Measurements from ENCODE around the gene WBP1L.

The WBP1L gene

DNA sequence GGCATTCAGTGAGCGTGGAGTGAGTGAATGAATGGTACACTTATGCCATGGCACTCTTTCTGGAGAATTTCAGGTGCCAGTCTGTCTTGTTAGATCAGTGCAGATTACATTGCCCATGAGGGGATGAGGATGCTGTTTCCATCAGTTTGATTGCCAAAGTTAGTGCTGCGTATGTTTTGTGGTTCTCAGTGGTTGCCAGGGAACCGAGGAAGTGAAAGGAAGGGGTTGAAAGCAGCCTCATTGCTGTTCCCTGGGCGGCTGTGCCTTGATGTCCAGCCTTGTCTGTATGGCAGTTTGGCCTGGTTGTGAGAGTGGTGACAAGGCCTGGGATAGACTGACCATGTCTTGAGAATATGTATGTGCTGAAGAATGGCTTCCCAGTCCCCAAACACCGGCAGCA lies 30.2 kb downstream of the WBP1L start:
- no peak for DNase-seq (ENCODE audit: insufficient read length, low spot score)
- no peak for FAIRE-seq
- TF ChIP-seq POLR2A (IDR thresholded peaks at IDR 0.05; ENCODE audit: low read depth, low read length) = no peak

DNA sequence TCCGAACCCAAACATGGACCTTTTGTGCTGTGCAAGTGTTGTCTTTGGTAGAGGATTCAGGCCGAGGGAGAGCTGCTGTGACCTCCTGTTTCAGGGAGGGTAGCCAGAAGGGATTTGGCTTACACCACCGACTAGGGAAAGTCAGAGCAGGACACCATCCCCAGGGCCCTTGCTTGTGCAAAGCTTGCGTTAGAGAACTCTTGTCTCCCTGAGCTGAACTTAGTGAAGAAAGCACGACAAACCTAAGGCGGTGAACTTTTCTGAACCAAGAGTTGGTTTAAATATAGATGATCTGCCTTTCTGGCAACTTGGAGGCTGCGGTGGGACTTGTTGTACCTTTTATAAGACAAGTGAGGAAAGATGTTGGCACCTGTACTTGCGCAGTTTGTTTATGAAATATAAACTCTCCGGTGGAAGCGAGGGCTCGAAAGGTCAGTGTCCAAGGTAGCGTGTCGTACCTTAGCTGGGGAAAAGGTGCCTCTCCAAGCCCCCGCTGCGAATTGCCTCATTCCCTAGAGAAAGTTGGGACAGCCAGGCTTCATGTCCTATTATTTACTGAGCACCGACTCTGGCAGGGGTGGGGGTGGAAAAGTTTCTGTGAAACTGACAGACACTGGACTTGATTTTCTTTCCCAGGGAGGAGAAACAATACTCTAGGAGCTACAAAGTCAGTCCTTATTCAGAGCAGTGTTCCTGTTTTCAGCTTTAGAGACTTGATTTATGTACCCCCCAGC lies 31.6 kb downstream of the WBP1L start:
- no peak for DNase-seq (ENCODE audit: insufficient read length, low spot score)
- no peak for FAIRE-seq
- no peak for TF ChIP-seq POLR2A (IDR thresholded peaks at IDR 0.05; ENCODE audit: low read depth, low read length)

- 0 out of 2 replicates have a peak, but pooled peaks have one; percentile 18 for TF ChIP-seq POLR2A (IDR thresholded peaks at IDR 0.05; ENCODE audit: low read depth, low read length)
- DNase-seq (ENCODE audit: insufficient read length, low spot score) (no peak), FAIRE-seq (no peak)
Observed at GRCh38 chr10:102775935-102776669, 32.4 kb downstream of the WBP1L start.

DNA sequence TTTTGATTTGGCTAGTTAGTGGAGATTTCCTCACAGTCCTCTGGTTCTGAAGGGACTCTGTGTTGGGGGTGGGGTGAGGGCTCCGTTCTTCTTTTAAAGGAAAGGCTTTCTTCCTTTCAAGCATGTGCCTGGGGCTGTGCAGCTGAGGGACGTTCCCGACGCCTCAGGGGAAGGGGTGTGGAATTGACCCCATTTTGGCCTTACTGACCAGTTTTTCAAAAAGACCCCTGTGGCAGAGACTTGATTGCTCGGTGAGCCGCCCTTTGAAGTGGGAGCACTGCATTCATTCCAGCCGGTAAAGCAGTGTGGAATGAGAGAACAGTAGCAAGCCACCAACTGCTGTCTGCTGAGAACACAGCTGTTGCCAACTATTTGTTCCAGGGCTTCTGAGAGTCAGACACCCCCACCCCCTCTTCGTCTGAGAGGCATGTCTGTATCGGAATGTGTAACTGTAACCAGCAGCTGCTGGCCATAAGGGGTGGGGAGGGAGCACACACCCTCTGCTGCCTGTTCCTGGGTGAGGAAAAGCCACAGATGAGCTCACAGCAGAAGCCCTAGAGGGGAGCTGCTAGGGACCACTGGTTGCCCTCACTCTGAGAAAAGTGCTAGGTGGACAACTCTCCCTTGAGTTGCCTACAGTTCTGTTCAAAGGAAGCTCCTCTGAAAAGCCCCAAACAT lies 33.2 kb downstream of the WBP1L start:
- DNase-seq (ENCODE audit: insufficient read length, low spot score) (peak; percentile 15), FAIRE-seq (no peak)
- TF ChIP-seq POLR2A (IDR thresholded peaks at IDR 0.05; ENCODE audit: low read depth, low read length) = no peak

DNA sequence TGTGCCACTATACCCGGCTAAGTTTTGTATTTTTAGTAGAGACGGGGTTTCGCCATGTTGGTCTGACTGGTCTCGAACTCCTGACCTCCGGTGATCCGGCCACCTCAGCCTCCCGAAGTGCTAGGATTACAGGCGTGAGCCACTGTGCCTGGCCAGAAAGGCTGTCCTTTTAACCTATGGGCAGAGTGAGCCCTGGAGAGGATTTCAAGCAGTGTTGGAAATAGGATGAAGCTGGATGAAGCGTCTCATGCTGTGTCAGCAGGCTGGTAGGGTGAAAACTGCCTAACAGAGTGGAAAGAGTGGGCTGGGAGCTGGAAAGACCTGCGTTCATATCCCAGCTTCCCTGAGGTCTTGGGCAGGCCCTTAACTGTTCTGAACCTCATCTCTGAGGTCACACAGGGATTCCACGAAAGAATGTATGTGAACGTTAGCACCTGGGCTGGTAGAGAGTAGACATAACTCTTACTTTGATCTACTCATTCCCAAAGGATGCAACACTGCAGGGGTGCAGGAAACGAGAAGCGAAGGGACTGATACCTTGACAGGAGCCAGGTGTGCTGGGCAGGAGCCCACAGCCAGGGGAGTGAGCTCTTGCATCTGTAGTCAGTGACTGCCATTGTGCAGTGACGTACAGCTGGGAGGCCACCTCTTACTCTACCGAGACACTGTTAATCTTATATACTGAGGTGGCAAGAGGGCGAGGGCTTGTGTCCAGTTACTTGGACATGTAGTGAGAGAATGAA lies 34.1 kb downstream of the WBP1L start:
- FAIRE-seq = no peak
- no peak for TF ChIP-seq POLR2A (IDR thresholded peaks at IDR 0.05; ENCODE audit: low read depth, low read length)
- DNase-seq (ENCODE audit: insufficient read length, low spot score) = no peak

DNA sequence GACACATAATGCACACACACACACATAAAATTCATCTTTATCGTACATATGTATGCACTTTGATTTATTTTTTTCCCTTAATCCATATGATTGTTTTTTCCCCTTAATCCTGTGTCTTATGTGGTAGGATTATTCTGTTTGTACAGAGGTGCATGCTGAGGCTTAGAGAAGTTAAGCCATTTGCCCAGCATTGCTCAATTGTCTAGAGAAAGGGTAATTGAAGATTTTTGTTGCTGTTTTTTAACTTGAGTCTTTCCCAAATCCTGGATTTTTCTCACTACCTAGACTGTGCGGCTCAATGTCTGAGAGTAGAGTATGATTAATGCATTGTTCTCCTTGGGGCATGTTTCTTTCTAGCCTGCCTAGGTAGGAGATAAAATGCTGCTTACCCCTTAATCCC lies 35.0 kb downstream of the WBP1L start:
- TF ChIP-seq POLR2A (IDR thresholded peaks at IDR 0.05; ENCODE audit: low read depth, low read length) = no peak
- FAIRE-seq (no peak), DNase-seq (ENCODE audit: insufficient read length, low spot score) (no peak)

DNA sequence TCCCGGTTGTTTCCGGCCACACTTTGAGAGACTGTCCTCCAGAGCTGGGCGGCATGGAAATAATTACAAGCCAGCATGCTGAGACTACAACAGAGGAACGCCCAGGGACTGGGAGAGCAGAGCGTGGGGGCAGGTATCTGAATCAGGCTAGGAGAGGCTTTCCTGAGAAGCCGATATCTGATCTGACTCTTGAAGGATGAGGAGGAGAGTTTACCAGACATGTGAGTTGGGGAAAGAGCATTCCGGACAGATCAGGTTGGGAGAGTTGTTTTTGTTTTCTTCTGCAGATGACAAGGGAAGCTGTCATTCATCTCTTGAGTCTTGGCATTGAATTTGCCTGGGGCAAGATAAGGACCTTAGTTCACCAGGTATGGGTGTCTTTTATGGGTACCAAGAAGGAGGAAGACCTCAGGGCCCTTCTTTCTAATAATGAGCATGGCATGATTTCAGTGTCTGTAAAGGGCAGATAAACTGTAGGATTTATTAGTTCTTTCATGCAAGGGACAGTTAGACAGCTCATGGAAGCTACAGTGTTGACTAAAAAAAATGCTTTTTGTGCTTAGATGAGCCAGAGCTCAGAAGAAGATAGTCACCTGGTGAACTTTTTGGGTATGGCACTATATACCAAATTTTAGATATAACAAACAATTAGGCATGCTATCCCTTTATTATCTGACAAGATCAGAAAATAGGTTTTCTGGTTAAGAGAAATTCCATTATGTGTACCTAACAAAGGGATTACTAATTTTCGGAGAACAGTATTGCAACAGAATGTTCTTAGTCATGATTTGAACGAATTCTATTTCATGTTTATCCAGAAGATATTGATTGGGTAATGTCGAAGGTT lies 36.2 kb downstream of the WBP1L start:
- FAIRE-seq = no peak
- TF ChIP-seq POLR2A (IDR thresholded peaks at IDR 0.05; ENCODE audit: low read depth, low read length) = no peak
- peak; percentile 21 for DNase-seq (ENCODE audit: insufficient read length, low spot score)

DNA sequence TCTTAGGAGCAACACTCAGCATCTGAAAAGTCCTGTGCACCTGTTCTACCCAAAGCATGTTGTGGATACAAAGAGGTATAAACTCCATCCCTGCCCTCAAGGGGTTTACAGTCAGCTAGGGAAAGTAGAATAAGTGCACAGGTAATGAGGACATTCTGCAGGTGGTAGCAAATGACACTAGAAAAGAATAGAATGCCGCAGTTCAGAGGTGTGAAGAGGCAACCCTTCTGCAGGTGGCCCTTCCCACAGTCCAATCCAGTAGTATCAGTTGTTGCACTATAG lies 36.7 kb downstream of the WBP1L start:
- no peak for FAIRE-seq
- TF ChIP-seq POLR2A (IDR thresholded peaks at IDR 0.05; ENCODE audit: low read depth, low read length) = no peak
- no peak for DNase-seq (ENCODE audit: insufficient read length, low spot score)

DNA sequence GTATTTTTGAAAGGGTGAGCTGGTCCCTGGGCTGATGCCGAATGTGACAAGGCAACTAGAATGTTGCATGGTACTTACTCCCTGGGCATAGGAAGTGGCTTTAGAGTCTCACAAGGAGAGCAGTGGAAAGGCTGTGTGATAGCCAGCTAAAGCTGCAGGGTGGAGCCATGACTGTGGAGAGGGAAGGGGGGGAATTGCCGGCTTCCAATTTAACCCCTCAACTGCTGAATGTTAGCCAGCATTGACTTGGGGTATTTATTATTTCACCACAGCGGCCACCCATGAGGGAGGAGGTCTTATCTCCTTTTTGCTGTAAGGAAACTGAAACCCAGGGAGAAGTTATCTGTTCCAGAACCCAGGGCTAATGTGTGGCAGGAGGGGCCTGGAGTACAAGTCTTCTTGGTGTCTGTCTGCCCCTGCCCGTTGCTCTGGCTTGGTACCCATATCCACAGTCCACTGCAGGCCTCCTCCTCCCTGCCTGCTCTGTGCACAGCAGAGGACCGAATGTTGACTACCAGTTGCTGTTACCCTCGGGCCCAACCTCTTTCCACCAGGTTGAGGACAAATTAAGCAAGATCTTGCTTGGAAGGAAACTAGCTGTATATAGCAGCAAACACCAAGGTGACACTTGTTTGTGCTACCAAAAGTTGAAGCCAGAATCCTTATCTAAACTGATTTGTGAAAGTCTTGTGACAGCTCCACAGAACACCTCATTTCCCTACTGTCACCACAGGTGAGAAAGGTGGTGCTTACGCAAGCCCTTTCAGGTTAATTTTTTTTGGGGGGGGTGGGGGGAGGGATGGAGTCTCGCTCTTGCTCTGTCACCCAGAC lies 37.6 kb downstream of the WBP1L start:
- DNase-seq (ENCODE audit: insufficient read length, low spot score) (peak; percentile 18), FAIRE-seq (no peak)
- TF ChIP-seq POLR2A (IDR thresholded peaks at IDR 0.05; ENCODE audit: low read depth, low read length) = no peak

DNA sequence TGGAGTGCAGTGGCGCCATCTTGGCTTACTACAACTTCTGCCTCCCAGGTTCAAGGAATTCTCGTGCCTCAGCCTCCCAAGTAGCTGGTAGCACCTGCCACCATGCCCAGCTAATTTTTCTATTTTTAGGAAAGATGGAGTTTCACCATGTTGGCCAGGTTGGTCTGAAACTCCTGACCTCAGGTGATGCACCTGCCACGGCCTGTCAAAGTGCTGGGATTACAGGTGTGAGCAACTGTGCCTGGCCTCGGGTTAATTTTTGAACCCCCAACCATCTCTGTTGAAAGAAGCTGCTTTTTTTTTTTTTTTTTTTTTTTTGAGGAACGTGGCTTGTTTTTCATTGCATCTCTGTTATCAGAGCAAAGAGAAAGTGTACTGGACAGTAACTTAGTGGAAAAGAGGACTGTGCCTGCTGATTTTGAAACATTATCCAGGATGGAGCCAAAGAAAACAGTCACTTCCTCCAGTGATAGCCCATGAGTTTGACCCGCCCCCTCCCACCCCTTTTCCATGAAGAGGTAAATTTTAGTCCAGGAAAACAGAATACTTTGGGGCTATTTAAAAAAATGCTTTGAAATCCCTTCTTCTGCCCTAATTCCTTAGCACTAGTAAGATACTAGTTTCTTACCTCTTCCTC lies 38.3 kb downstream of the WBP1L start:
- FAIRE-seq (no peak), DNase-seq (ENCODE audit: insufficient read length, low spot score) (peak; percentile 30)
- no peak for TF ChIP-seq POLR2A (IDR thresholded peaks at IDR 0.05; ENCODE audit: low read depth, low read length)

- DNase-seq (ENCODE audit: insufficient read length, low spot score) (no peak), FAIRE-seq (no peak)
Observed at GRCh38 chr10:102782673-102783551, 39.2 kb downstream of the WBP1L start.

More at GRCh38 chr10:102782673-102783551, 39.2 kb downstream of the WBP1L start:
- TF ChIP-seq POLR2A (IDR thresholded peaks at IDR 0.05; ENCODE audit: low read depth, low read length) = no peak

All from H54 (cell line).